Endothelial cell of umbilical vein (primary cell): Measurements from ENCODE around the gene NALCN. TPM values are rescaled to one million over a fixed set of nuclear protein-coding genes. Genes with fewer than 3 reads are reported as not detected.

Experiments used
- BruUV-seq: library from RNA; stranded (reverse); fragments of 400-500 nt; replicated peaks from 2 replicates; lab custom pipeline; 2021; lab: Mats Ljungman, UMichigan
- CTCF ChIA-PET: fragments of 300-600, 350-600 bp; sonication (Branson Sonifier 250); formaldehyde crosslinking; loops from one replicate; lab custom pipeline; 2021; ENCODE audit warnings: antibody characterized with exemption, inconsistent platforms; lab: Charles Lee
- POLR2A ChIA-PET: fragments of 300-600, 350-600 bp; sonication (Branson Sonifier 250); formaldehyde crosslinking; loops from one replicate; lab custom pipeline; 2021; ENCODE audit warnings: antibody characterized with exemption, inconsistent platforms; lab: Charles Lee
- DNase-seq: peaks from one replicate; pipeline ENCODE4 v3.0.0-alpha.2; 2011; ENCODE audit warnings: low read depth, low spot score
- FAIRE-seq: peaks from 2 replicates; lab custom pipeline; 2011; peaks lifted over from hg19 to GRCh38; lab: Jason Lieb, UNC
- H2AFZ ChIP-seq: 2 replicates; pipeline ENCODE4 v1.6.0; 2012; ENCODE audit warnings: low read depth, low read length, control low read depth, inconsistent platforms
- H3K27ac ChIP-seq: 2 replicates; pipeline ENCODE4 v1.5.1; 2011; ENCODE audit warnings: low read depth, mild to moderate bottlenecking, control low read depth, low read length, moderate library complexity; ENCODE audit not compliant: insufficient read depth
- H3K27me3 ChIP-seq, 2 experiments: 2 replicates each; pipeline versions ENCODE4 v1.6.0 to v1.6.1; 2011; ENCODE audit warnings: low read length in 2 of 2, mixed read lengths in 1 of 2; ENCODE audit not compliant: control insufficient read depth in 2 of 2, insufficient read depth in 2 of 2
- H3K36me3 ChIP-seq, 2 experiments: 2 replicates in 1 of 2; 3 replicates in 1 of 2; pipeline ENCODE4 v1.5.1; 2011; ENCODE audit warnings: low read length in 2 of 2, mild to moderate bottlenecking in 1 of 2, moderate library complexity in 1 of 2; ENCODE audit not compliant: control insufficient read depth in 2 of 2, insufficient read depth in 2 of 2; ENCODE audit errors: extremely low read depth in 1 of 2
- H3K4me1 ChIP-seq: 3 replicates; pipeline ENCODE4 v1.5.1; 2011; ENCODE audit warnings: mild to moderate bottlenecking, low read length; ENCODE audit not compliant: control insufficient read depth, insufficient read depth; ENCODE audit errors: extremely low read depth
- H3K4me2 ChIP-seq: 2 replicates; pipeline ENCODE4 v1.6.1; 2011; ENCODE audit warnings: low read length, control low read depth, mixed read lengths; ENCODE audit not compliant: insufficient read depth
- H3K4me3 ChIP-seq, 3 experiments: fragments of 200-600 bp in 1 of 3; sonication (generic), shearing (Covaris generic) in 1 of 3; replicated peaks in 1 of 3; 2 replicates each; pipeline ENCODE4 v1.5.1; 2011 to 2016; ENCODE audit warnings: control low read depth in 3 of 3, low read length in 3 of 3, mild to moderate bottlenecking in 2 of 3, inconsistent platforms in 1 of 3, low read depth in 1 of 3, moderate library complexity in 1 of 3; ENCODE audit not compliant: insufficient read depth in 1 of 3
- H3K79me2 ChIP-seq: 2 replicates; pipeline ENCODE4 v1.6.0; 2012; ENCODE audit warnings: low read length, inconsistent platforms; ENCODE audit not compliant: control insufficient read depth, insufficient read depth
- H3K9ac ChIP-seq: replicated peaks from 2 replicates; pipeline ENCODE3; 2011; ENCODE audit warnings: low read length, control low read depth; ENCODE audit not compliant: insufficient read depth; ENCODE audit errors: extremely low read depth
- H3K9me1 ChIP-seq: replicated peaks from 3 replicates; pipeline ENCODE4 v1.6.0; 2011; ENCODE audit warnings: mild to moderate bottlenecking, low read length; ENCODE audit not compliant: control insufficient read depth, insufficient read depth; ENCODE audit errors: extremely low read depth
- H3K9me3 ChIP-seq: replicated peaks from 2 replicates; pipeline ENCODE4 v1.5.1; 2012; ENCODE audit warnings: low read length, inconsistent platforms; ENCODE audit not compliant: control insufficient read depth, insufficient read depth
- H4K20me1 ChIP-seq: replicated peaks from 2 replicates; pipeline ENCODE3; 2011; ENCODE audit warnings: mild to moderate bottlenecking, low read length; ENCODE audit not compliant: control insufficient read depth, insufficient read depth; ENCODE audit errors: extremely low read depth
- EZH2 ChIP-seq: IDR thresholded peaks from 2 replicates; pipeline ENCODE4 v1.6.1; 2012; ENCODE audit warnings: borderline replicate concordance, low read depth, mild to moderate bottlenecking, moderate library complexity, low read length, inconsistent platforms; ENCODE audit not compliant: severe bottlenecking
- FOS ChIP-seq: IDR thresholded peaks from 2 replicates; pipeline ENCODE4 v1.6.1; 2011; ENCODE audit warnings: mild to moderate bottlenecking, low read length, moderate library complexity, borderline replicate concordance; ENCODE audit not compliant: insufficient read depth
- GATA2 ChIP-seq: IDR thresholded peaks from 2 replicates; pipeline ENCODE4 v1.7.0; 2011; ENCODE audit warnings: low read depth, mild to moderate bottlenecking, moderate library complexity, mixed read lengths, low read length; ENCODE audit not compliant: insufficient read length, insufficient read depth
- JUN ChIP-seq: IDR thresholded peaks from 2 replicates; pipeline ENCODE4 v1.6.1; 2011; ENCODE audit warnings: borderline replicate concordance, low read depth; ENCODE audit not compliant: insufficient read length, insufficient read depth
- MYC ChIP-seq: IDR thresholded peaks from one replicate; pipeline ENCODE4 v1.6.1; 2011; ENCODE audit warnings: mild to moderate bottlenecking, low read depth, low read length
- POLR2A ChIP-seq: IDR thresholded peaks from 2 replicates; pipeline ENCODE4 v1.6.1; 2012; ENCODE audit warnings: low read depth, mild to moderate bottlenecking, control low read depth, low read length
- POLR2AphosphoS5 ChIP-seq: IDR thresholded peaks from 2 replicates; pipeline ENCODE4 v1.6.1; 2012; ENCODE audit warnings: low read depth, mild to moderate bottlenecking, control low read depth, low read length, moderate library complexity; ENCODE audit not compliant: insufficient read depth
- dilution Hi-C: fragments of 300-500 bp; cut with MboI; formaldehyde crosslinking; loops from one replicate; pipeline ENCODE4 v1.15.0; 2019; ENCODE audit warnings: low sequenced_read_pairs; ENCODE audit not compliant: extremely low pct_ligation_motif_present
- intact Hi-C: fragments of 100-400 bp; cut with micrococcal nuclease; formaldehyde crosslinking; loops from one replicate; pipeline ENCODE4 v1.10.0; 2022
- polyA plus RNA-seq, 4 experiments: library from polyadenylated mRNA; depleted of rRNA in 3 of 4; stranded (reverse) in 3 of 4; unstranded in 1 of 4; fragments of >200 nt; gene quantifications; 2 replicates each; pipeline versions ENCODE4 v1.2.1 to v1.2.3, GENCODE V29; 2011 to 2012; ENCODE audit warnings: missing spikeins in 1 of 4
- total RNA-seq: library from RNA; stranded (reverse); gene quantifications from 2 replicates; pipeline ENCODE4 v1.2.3, GENCODE V29; 2021
- TF ChIP-seq, protein P1 (sequence below), 2 donors: IDR thresholded peaks; 1 replicate in 1 of 2; 2 replicates in 1 of 2; pipeline ENCODE4 v1.5.1; 2011; ENCODE audit warnings: low read length in 2 of 2, mild to moderate bottlenecking in 2 of 2, moderate library complexity in 2 of 2, control low read depth in 1 of 2, inconsistent platforms in 1 of 2, low read depth in 1 of 2; ENCODE audit not compliant: insufficient read depth in 1 of 2; ENCODE audit errors: extremely low read depth in 1 of 2
- TF ChIP-seq, protein P2 (sequence below): IDR thresholded peaks from 2 replicates; pipeline ENCODE4 v1.6.1; 2011; ENCODE audit not compliant: insufficient read depth, insufficient read length

NALCN gene
- total and polyA plus RNA-seq, 2 donors (not counting 3 experiments of a cell fraction or from before 2014, with no cell fraction given) = 3.3 to 4.4 TPM

DNA sequence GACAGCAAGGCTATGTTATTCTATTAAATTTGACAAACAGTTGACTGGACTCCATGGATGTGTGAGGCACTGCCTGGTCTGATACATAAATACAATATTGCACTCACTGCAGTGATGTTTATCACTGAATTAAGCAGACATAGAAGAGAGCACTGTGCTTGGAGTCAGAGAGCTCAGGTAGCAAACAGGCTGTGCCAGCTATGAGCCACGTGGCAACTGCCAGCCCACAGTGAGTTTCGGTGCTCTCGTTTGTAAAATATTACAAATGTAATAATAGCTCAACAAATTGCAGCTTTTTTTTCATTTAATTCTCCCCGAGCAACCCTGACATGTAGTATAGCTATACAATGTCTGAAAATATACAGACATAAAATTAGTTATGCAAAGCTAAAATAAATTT, 237.3 kb downstream of the NALCN start:
- H3K9ac ChIP-seq = no peak overlapping the region
- H3K4me2 ChIP-seq = no peak overlapping the region
- intact Hi-C loops = no loop called here
- no TSS peak for BruUV-seq
- H3K27ac ChIP-seq = no peak overlapping the region
- DNase-seq (no peak), FAIRE-seq (no peak)
- H3K9me3 ChIP-seq = no peaks in the 10 kb centered on the region
- no peaks in the 10 kb centered on the region for H3K79me2 ChIP-seq
- TF ChIP-seq JUN (no peak), EZH2 (no peak), GATA2 (no peak)
- H2AFZ ChIP-seq = no peak overlapping the region
- H3K36me3 ChIP-seq = no peaks in the 10 kb centered on the region
- H4K20me1 ChIP-seq = no peaks in the 10 kb centered on the region
- ChIA-PET POLR2A (no interaction called here), CTCF (interaction anchor here (0.9 to 1.2 kb wide), 7 partner anchors 8 to 51 kb away, joined by 3 read pairs; no protein-coding TSS in a partner anchor)
- dilution Hi-C loops = no loop called here
- no peaks in the 10 kb centered on the region for H3K9me1 ChIP-seq
- H3K4me3 ChIP-seq = no peak overlapping the region
- H3K27me3 ChIP-seq = no peaks in the 10 kb centered on the region
- H3K4me1 ChIP-seq = no peaks in the 10 kb centered on the region

DNA sequence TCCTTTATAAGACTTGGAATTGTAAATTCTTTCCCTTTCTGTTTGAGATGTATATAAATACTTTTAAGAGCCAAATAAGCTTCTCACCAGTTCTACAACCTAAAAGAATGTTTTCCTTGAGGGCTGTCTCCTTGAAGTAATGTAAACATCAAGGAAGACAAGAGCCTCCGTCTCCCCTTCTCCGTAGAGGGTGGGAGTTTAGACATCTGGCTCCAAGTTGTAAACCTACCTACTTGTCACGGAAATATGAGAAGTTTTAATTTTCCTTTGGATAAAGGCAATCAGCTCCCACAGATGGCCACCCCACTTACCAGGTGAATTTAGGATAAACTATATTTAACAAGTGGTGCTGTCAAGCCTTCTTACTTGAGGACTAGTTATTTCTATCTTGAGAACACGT, 237.9 kb downstream of the NALCN start:
- CTCF ChIA-PET = interaction anchor here (0.9 to 1.2 kb wide), 4 partner anchors 28 to 51 kb away, joined by 3 read pairs; no protein-coding TSS in a partner anchor
- dilution Hi-C loops = no loop called here

More for the DNA sequence above, 237.9 kb downstream of the NALCN start:
- BruUV-seq = no TSS peak
- no peaks in the 10 kb centered on the region for H3K9me1 ChIP-seq
- no peak overlapping the region for H2AFZ ChIP-seq
- H3K9ac ChIP-seq = no peak overlapping the region
- H3K79me2 ChIP-seq = no peaks in the 10 kb centered on the region
- no peaks in the 10 kb centered on the region for H3K36me3 ChIP-seq
- no peaks in the 10 kb centered on the region for H3K27me3 ChIP-seq
- H3K9me3 ChIP-seq = no peaks in the 10 kb centered on the region
- H3K4me1 ChIP-seq = no peaks in the 10 kb centered on the region
- TF ChIP-seq EZH2 = no peak
- TF ChIP-seq, protein P1, sequence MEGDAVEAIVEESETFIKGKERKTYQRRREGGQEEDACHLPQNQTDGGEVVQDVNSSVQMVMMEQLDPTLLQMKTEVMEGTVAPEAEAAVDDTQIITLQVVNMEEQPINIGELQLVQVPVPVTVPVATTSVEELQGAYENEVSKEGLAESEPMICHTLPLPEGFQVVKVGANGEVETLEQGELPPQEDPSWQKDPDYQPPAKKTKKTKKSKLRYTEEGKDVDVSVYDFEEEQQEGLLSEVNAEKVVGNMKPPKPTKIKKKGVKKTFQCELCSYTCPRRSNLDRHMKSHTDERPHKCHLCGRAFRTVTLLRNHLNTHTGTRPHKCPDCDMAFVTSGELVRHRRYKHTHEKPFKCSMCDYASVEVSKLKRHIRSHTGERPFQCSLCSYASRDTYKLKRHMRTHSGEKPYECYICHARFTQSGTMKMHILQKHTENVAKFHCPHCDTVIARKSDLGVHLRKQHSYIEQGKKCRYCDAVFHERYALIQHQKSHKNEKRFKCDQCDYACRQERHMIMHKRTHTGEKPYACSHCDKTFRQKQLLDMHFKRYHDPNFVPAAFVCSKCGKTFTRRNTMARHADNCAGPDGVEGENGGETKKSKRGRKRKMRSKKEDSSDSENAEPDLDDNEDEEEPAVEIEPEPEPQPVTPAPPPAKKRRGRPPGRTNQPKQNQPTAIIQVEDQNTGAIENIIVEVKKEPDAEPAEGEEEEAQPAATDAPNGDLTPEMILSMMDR (IDR thresholded peaks at IDR 0.05; ENCODE audit: extremely low read depth in 1 of 2, insufficient read depth in 1 of 2, low read depth in 1 of 2, low read length in 2 of 2) = no peak
- TF ChIP-seq, protein P2, sequence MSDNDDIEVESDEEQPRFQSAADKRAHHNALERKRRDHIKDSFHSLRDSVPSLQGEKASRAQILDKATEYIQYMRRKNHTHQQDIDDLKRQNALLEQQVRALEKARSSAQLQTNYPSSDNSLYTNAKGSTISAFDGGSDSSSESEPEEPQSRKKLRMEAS = no peak
- TF ChIP-seq GATA2 = no peak
- no peak for TF ChIP-seq JUN
- TF ChIP-seq POLR2AphosphoS5 = no peak
- TF ChIP-seq POLR2A = no peak
- TF ChIP-seq MYC = no peak
- no peak for TF ChIP-seq FOS
- FAIRE-seq (no peak), DNase-seq (no peak)
- no peak overlapping the region for H3K4me3 ChIP-seq
- no peak overlapping the region for H3K4me2 ChIP-seq
- POLR2A ChIA-PET = no interaction called here
- H4K20me1 ChIP-seq = no peaks in the 10 kb centered on the region
- intact Hi-C loops = no loop called here
- no peak overlapping the region for H3K27ac ChIP-seq
